Psoas muscle (tissue), 8 donors: ENCODE measurements around the gene CAMK2B. TPM values are rescaled to one million over a fixed set of nuclear protein-coding genes. Genes with fewer than 3 reads are reported as not detected.

Source experiments
- ATAC-seq, 4 donors: fragments of 200-7000 bp; cut with Tn5 transposase; one replicate each; pipeline ENCODE4 v1.9.1; 2020; ENCODE audit warnings: moderate library complexity in 3 of 4, mild to moderate bottlenecking in 2 of 4
- DNase-seq, 2 donors: peaks; one replicate each; pipeline ENCODE4 v3.0.0-alpha.2; 2020
- H3K27ac ChIP-seq: fragments of 200-600 bp; one replicate; pipeline ENCODE4 v1.8.0; 2022
- H3K27me3 ChIP-seq, 3 donors: fragments of 200-600 bp in 1 of 3; one replicate each; pipeline versions ENCODE4 v1.6.1 to v1.8.0; 2013 to 2022; ENCODE audit warnings: low read length in 2 of 3, mild to moderate bottlenecking in 2 of 3, moderate library complexity in 1 of 3; ENCODE audit not compliant: insufficient read depth in 3 of 3
- H3K36me3 ChIP-seq, 2 donors: fragments of 200-600 bp in 1 of 2; one replicate each; pipeline versions ENCODE4 v1.6.1 to v1.8.0; 2013 to 2022; ENCODE audit warnings: low read depth in 1 of 2, mild to moderate bottlenecking in 1 of 2, moderate library complexity in 1 of 2; ENCODE audit not compliant: insufficient read depth in 1 of 2
- H3K4me1 ChIP-seq: fragments of 200-600 bp; one replicate; pipeline ENCODE4 v1.8.0; 2022
- H3K4me3 ChIP-seq: fragments of 200-600 bp; one replicate; pipeline ENCODE4 v1.8.0; 2022; ENCODE audit warnings: mild to moderate bottlenecking
- H3K9me3 ChIP-seq: fragments of 200-600 bp; one replicate; pipeline ENCODE4 v1.8.0; 2022
- WGBS, 3 donors: extraction: QIAGEN DNeasy Blood & Tissue Kit; methylation state at CpG; one replicate each; pipeline versions ENCODE4 v1.1.6 to v1.1.7; 2013; 5-methylcytosine and 5-hydroxymethylcytosine counted together
- intact Hi-C, 2 donors: fragments of 100-400 bp; cut with DNase I; formaldehyde crosslinking; loops; one replicate each; pipeline versions ENCODE4 v1.11.0 to v1.14.2; 2022
- long read RNA-seq, 2 donors: library from polyadenylated mRNA; unstranded; transcript quantifications; one replicate each; pipeline ENCODE4 v2.0.0, GENCODE V29; 2021
- polyA plus RNA-seq, 3 donors: library from polyadenylated mRNA; stranded (reverse); fragments of 200-250 nt; gene quantifications; one replicate each; pipeline ENCODE4 v1.2.3, GENCODE V29; 2013
- total RNA-seq, 4 donors: library from RNA; stranded (reverse); fragmentation: NEBNext Ultra II Directional in 2 of 4; extraction: Animal tissue kit (Norgen Biotek cat#: 25700) in 2 of 4; gene quantifications; one replicate each; pipeline versions ENCODE4 v1.2.1 to v1.2.4, GENCODE V29; 2021 to 2023
- TF ChIP-seq, protein P1 (sequence below): fragments of 200-600 bp; IDR thresholded peaks from one replicate; pipeline ENCODE4 v1.8.0; 2022; ENCODE audit warnings: antibody characterized with exemption
- donor health status: healthy with polysubstance abuse.
- donor health status: DM: no; HTN: no; CAD: no; lungs with moderate emphysema.
- donor health status: Bipolar disorder and iron deficiency.
- donor health status: healthy.
- donor health status: DM: yes; HTN: yes; CAD: no.
- donor health status: DM: no; HTN: no; CAD: no.
- donor health status: DM: no; HTN: no; CAD: no.
- donor health status: DM: yes; HTN: yes; CAD: no.

Gene CAMK2B
- total RNA-seq (10 to 100 TPM; 50.0 to 81.4 (median 67.2) TPM), polyA plus RNA-seq (10 to 100 TPM; 14.5 to 24.3 (median 19.9) TPM)
- long read RNA-seq, donor 1, full-length matches to known transcripts, result 56 of 116 reads
- long read RNA-seq, donor 1, partial matches to known transcripts, result 14 of 116 reads
- long read RNA-seq, donor 1, other reads (novel, unspliced or antisense), result 46 of 116 reads
- long read RNA-seq, donor 2, full-length matches to known transcripts, result 90 of 193 reads
- long read RNA-seq, donor 2, partial matches to known transcripts, result 22 of 193 reads
- long read RNA-seq, donor 2, other reads (novel, unspliced or antisense), result 81 of 193 reads

GRCh38 chr7:44325201-44325671 is at the start of gene CAMK2B:
Gene CAMK2B (minus strand): TSS chr7:44325594. CDS start chr7:44325421, 173 bp downstream.
- peak in 2 of 4 donors; percentile 11 to 27 for ATAC-seq

GRCh38 chr7:44374007-44374763 is 48.8 kb upstream of the CAMK2B start:
- TF ChIP-seq, protein P1, sequence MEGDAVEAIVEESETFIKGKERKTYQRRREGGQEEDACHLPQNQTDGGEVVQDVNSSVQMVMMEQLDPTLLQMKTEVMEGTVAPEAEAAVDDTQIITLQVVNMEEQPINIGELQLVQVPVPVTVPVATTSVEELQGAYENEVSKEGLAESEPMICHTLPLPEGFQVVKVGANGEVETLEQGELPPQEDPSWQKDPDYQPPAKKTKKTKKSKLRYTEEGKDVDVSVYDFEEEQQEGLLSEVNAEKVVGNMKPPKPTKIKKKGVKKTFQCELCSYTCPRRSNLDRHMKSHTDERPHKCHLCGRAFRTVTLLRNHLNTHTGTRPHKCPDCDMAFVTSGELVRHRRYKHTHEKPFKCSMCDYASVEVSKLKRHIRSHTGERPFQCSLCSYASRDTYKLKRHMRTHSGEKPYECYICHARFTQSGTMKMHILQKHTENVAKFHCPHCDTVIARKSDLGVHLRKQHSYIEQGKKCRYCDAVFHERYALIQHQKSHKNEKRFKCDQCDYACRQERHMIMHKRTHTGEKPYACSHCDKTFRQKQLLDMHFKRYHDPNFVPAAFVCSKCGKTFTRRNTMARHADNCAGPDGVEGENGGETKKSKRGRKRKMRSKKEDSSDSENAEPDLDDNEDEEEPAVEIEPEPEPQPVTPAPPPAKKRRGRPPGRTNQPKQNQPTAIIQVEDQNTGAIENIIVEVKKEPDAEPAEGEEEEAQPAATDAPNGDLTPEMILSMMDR, result no peak
- Histone ChIP-seq H3K36me3 (no peaks in the 10 kb centered on the region), H3K9me3 (no peaks in the 10 kb centered on the region), H3K4me3 (no peak overlapping the region), H3K27me3 (peaks cover 0 to 5% (median 0%) of the 10 kb centered on the region in 3 donors), H3K27ac (no peak overlapping the region), H3K4me1 (peaks cover 3% of the 10 kb centered on the region)
- 65 to 74% (median 73%) methylated on average over 12 of the region's 12 CpGs for WGBS, 3 donors
- no peak for ATAC-seq
- intact Hi-C loops, result loop anchor here (2.0 to 10.0 kb wide), 2 partner anchors 103 to 191 kb away; no protein-coding TSS in a partner anchor
- DNase-seq, result no peak

More at GRCh38 chr7:44325201-44325671, at the start of gene CAMK2B:
- intact Hi-C loops, result loop anchor here in 1 of 2 donors (5.0 kb wide), 1 partner anchor 83 kb away; no protein-coding TSS in a partner anchor
- no peaks in the 10 kb centered on the region for H3K36me3 ChIP-seq
- H3K9me3 ChIP-seq, result no peaks in the 10 kb centered on the region
- 0 to 1% (median 1%) methylated on average over 49 to 85 of the region's 85 CpGs for WGBS, 3 donors
- peaks cover 35% of the 10 kb centered on the region for H3K4me1 ChIP-seq
- TF ChIP-seq, protein P1, result no peak
- DNase-seq, result peak in 1 of 2 donors; percentile 25
- H3K4me3 ChIP-seq, result peak within 1 kb of the TSS; percentile 74
- H3K27me3 ChIP-seq, result peaks cover 0 to 11% (median 0%) of the 10 kb centered on the region in 3 donors
- H3K27ac ChIP-seq, result peak within 1 kb of the TSS; percentile 98

- H3K27me3 ChIP-seq, result peaks cover 0 to 5% (median 0%) of the 10 kb centered on the region in 3 donors
- 71 to 79% (median 74%) methylated on average over 2 of the region's 2 CpGs for WGBS, 3 donors
- intact Hi-C loops, result loop anchor here (10.0 kb wide), 1 partner anchor 191 kb away; no protein-coding TSS in a partner anchor
- no peak for DNase-seq
- no peaks in the 10 kb centered on the region for H3K36me3 ChIP-seq
- H3K9me3 ChIP-seq, result no peaks in the 10 kb centered on the region
- TF ChIP-seq, protein P1, result no peak
- no peak overlapping the region for H3K4me3 ChIP-seq
- no peak for ATAC-seq
- no peak overlapping the region for H3K27ac ChIP-seq
- H3K4me1 ChIP-seq, result peaks cover 3% of the 10 kb centered on the region
These were observed 48.0 kb upstream of the CAMK2B start for GRCh38 chr7:44373418-44373740.

DNA sequence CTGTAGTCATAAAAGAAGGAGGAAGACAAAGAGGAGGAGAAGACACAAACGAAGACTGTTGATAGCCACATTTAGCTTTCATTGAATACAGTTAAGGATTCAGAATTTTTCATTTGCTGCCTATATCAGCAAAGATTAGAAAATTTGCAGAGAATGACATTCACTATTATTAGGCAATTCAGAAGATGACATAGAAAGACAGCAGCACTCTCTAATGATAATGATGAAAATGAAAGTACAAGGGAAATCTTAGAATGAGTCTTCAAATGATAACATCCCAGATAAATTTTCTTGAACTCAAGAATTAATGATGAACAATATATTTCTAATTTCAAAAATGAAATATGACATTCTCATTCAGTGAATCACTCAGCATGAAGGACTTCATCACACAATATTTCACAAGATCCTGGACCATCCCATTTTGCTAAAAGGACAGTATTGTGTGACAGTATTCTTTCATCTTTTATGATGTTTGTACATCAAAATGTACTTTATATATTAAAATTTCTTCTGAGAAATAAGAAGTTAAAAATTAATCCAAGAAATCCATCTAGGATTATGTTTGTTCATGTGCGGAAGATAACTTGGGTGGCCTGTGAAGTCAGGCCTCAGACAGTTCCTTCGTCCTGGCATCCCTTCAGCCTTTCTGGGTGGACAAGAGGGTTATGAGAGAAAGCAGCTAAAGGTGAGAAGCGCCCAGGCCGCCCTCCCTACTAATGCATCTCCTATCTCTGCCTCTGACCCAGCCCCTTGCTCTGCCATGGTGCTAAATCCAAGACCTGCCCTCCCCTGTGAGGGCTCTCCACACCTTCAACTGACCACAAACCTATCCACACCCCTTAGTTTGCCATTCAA is 47.4 kb upstream of the CAMK2B start:
- WGBS, 3 donors, result 75 to 86% (median 83%) methylated on average over 5 of the region's 5 CpGs
- TF ChIP-seq, protein P1, result no peak
- intact Hi-C loops, result loop anchor here (10.0 kb wide), 1 partner anchor 192 kb away; no protein-coding TSS in a partner anchor
- H3K36me3 ChIP-seq, result no peaks in the 10 kb centered on the region
- no peak for DNase-seq
- peaks cover 0 to 5% (median 0%) of the 10 kb centered on the region in 3 donors for H3K27me3 ChIP-seq
- ATAC-seq, result no peak
- H3K9me3 ChIP-seq, result no peaks in the 10 kb centered on the region
- no peak overlapping the region for H3K27ac ChIP-seq
- peaks cover 3% of the 10 kb centered on the region for H3K4me1 ChIP-seq
- no peak overlapping the region for H3K4me3 ChIP-seq
